C1 segment of cervical spinal cord (tissue), 14 donors: Measurements from ENCODE around the gene TMEM45B.
"Not testable (repeated sequence)": the region's sequence is repeated elsewhere in the genome, so short reads cannot be mapped to it uniquely, and the experiment has no call there.

ENCODE experiments used
- DNase-seq, 14 donors: peaks; one replicate each; lab custom pipeline; 2025; lab: John Stamatoyannopoulos, UW

The TMEM45B gene

GRCh38 chr11:129808241-129808640 lies 7.4 kb upstream of the TMEM45B start:
- DNase-seq, result not testable (repeated sequence)

DNA sequence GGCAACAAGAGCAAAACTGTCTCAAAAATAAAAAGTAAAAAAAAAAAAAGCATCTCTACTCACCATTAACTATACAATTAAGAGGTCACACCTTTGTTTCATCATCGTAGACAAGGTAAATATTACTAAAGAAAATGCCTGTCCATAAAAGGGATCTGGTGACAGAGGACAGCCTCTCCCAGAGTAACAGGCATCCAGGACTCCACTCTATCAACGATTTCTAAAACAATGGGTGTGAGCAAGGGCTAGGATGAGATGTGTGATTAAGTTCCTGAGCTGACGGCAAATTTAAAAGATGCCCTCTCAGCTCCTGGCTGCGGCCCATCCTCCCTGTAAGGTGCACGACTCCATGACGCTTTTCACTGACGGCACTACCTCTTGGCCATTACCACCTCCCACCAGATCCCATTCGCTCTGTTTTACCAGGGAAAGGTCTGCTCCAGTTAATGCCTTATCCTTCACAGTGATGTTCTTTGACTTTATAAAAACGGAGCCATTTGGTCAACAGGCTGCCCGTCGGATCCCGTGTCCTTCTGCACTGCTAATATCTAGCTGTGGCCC lies 2.3 kb upstream of the TMEM45B start:
- no peak for DNase-seq

DNA sequence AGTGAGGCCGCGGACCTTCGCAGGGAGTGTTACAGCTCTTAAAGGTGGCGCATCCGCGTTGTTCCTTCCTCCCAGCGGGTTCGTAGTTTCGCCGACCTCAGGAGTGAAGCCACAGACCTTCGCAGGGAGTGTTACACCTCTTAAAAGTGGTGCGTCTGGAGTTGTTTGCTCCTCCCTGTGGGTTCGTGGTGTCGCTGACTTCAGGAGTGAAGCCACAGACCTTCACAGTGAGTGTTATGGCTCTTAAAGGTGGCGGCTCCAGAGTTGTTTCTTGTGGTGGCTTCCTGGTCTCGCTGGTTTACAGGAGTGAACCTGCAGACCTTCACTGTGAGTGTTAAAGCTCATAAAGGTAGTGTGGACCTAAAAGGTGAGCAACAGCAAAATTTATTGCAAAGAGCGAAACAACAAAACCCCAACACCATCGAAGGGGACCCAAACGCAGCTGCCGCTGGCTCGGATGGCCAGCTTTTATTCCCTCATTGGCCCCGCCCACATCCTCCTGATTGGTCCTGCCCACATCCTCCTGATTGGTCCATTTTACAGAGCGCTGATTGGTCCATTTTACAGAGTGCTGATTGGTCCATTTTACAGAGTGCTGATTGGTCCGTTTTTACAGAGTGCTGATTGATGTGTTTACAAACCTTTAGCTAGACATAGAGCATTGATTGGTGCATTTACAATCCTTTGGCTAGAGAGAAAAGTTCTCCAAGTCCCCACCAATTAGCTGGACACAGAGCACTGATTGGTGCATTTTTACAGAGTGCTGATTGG lies 1.2 kb upstream of the TMEM45B start:
- DNase-seq, result no peak

DNA sequence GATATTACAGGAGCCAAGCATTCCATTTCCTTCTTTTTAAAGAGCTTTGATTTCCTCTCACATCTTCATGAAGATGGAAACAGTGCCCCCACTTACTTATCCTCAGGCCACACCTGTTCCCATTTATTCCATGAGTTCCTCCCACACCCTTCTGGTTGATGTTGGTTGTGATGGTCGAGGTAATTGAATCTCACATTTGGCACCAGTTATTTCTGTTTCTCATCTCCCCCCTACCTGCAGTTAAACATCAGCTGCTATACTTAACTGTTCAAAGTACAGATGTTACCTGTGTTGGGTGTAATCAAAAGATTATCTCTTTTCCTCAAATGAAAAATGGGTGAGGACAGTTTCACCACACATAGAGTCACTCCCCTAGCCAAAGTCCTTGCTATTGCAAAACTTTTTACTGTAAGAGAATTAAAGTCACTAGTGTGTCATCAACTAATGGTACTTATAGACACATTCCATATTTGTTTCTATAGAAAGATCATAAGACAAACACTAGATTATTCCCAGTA lies 1.9 kb downstream of the TMEM45B start:
- no peak for DNase-seq

DNA sequence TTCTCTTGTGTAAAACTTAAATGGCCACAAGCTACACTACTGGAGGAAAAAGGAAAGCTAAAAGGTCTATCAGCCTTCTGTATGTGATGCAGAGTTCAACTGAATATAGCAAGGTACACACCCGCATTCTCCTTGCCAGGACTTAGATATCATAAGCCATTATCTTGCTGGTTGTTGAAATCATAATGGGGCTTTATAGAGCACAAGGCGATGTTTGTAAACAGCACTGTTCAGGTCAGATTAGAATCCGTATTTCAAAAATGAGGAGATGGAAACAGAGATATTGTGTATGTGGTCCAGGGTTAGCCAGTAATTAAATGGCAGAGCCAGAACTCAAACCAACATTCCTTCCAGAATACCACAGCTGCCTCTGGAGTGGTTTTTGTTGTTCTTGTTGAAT lies 2.6 kb downstream of the TMEM45B start:
- DNase-seq, result not testable (repeated sequence)

GRCh38 chr11:129819237-129819636 lies 3.6 kb downstream of the TMEM45B start:
- no peak for DNase-seq

DNA sequence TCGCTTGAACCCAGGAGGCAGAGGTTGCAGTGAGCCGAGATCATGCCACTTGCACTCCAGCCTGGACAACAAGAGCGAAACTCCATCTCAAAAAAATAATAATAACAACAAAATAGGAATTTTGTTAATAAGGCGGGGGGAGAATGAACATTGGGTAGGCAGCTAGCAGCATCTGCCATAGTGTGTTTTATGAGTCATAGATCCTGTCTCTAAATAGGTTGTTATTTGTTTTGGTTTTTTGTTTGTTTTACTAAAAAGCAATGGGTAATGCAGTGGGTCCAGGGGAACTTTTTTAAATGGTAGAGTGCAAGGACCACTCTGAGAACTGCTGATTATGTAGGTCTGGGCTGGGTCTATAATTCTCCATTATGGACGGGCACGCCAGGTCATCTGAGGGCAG lies 4.6 kb downstream of the TMEM45B start:
- DNase-seq, result not testable (repeated sequence)

DNA sequence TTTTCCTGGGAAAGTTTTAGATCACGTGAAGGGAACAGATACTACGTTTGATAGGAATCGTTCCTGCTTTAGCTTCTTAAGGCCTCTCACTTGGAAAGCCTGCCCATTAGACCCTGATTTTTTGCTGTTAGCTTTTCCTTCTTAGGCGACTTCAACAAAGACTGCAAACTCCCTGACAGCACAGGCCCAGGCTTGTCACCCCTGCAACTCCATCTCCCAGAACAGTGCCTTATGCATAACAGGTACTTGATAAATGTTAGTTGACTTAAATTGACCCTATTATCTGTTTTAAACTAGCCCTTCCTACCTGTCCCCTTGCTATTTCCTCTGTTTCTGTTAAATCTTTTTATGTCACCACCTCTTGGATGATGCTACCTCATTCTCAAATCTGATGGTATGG lies 7.6 kb downstream of the TMEM45B start:
- not testable (repeated sequence) for DNase-seq

DNA sequence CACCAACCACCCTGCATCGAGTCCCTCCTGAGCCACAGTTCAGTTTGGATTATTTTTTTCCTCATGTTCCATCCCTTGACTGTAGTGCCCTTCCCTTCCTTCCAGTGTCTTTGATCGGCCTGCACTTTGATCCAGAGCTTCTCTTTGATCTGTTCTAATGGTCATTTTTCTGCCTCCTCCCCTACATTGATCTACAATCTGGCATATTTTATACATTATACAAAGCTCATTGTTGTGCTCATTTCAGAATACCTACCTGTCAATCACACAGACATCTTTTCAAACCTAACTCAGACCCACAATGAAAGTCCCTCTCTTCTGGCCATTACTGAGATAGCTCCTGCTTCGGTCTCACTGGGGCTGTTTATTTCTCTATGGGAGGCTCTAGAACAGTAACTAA lies 8.2 kb downstream of the TMEM45B start:
- DNase-seq, result not testable (repeated sequence)

DNA sequence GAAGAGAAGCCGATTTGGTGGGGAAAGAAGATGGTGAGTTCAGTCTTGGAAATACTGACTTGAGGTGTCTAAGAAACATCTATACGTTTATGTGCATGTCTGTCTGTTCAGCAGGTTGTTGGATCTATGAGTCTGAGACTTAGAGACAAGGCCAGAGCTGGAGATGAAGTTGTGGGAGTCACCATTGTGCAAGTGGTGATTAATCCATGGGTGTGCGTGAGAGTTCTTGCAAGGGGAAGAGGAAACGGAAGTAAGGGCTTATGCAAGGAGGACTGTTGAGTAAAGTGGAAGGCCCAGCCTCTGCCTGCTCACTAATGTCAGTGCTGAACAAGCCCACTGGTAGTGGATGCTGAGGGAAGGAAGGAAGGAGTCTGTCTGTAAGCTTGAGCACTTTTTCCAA lies 9.7 kb downstream of the TMEM45B start:
- no peak for DNase-seq

DNA sequence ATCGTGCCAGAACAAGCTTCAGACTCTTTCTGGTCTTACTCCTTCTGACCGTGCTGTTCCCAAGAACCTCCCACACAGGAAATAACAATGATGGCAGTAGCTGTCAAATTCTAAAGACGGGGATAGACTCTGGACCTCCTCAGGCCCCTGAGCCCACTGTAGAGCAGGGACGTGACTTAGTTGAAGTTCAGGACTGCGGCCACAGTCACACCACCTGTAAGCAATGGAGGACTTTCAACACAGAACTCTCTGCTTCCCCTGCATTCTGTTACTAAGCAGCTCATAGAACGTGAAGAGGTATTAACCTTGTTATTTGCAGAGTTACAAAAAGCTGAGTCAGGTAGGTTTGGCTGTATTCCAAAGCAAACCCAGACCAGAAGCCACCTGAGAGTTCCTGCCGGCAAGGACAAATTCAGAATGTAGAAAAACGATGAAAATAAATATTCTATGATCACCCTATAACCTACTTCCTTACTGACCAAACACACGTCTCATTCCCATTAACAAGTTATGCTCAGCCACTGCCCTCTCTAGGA lies 12.7 kb downstream of the TMEM45B start:
- DNase-seq, result no peak

DNA sequence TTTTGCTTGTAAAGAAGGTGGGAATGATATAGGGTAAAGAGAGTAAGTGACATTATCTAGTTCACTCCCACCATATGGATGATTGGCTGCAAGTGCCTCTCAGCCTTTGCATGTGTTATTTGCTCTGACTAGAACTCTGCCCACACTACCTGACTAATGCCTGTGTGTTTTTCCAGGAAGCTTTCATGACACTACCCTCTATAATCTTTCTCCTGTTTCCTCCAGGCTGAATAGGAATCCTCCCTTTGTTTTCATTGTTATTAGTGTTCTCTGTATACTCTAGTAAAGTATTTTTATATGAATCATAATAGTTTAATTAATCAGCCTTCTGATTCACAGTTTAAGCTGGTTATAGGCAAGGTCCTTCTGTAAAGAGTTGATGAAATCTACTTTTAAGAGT lies 13.8 kb downstream of the TMEM45B start:
- DNase-seq, result not testable (repeated sequence)

GRCh38 chr11:129831227-129831626 lies 15.6 kb downstream of the TMEM45B start:
- not testable (repeated sequence) for DNase-seq

DNA sequence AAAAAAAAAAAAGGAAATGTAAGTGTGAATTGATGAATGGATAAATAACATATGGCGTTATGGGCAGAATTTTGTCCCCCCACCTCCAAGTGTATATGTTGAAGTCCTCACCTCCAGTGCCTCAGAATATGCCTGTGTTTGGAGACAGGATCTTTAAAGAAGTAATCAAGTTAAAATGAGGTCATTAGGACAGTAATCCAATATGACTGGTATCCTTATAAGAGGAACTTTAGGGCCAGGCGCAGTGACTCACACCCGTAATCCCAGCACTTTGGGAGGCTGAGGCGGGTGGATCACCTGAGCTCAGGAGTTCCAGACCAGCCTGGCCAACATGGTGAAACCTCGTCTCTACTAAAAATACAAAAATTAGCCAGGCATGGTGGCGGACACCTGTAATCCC lies 17.6 kb downstream of the TMEM45B start:
- DNase-seq, result not testable (repeated sequence)

DNA sequence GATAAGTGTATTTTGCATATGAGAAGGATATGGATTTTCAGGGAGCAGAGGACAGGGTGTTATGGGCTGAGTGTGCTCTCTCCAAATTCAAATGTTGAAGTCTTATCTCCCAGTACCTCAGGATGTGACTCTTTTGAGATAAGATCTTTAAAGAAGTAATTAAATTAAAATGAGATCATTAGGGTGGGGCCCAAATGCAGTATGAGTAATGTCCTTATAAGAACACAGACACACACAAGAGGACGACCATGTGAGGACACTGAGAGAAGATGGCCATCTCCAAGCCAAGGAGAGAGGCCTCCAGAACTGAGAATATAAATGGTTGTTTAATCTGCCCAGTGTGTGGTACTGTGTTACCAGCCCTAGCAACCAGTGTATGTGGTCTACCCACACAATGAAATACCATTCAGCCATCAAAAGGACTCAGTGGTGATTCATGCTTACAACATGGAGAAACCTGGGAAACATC lies 20.8 kb downstream of the TMEM45B start:
- not testable (repeated sequence) for DNase-seq

GRCh38 chr11:129836979-129837378 lies 21.3 kb downstream of the TMEM45B start:
- no peak for DNase-seq

DNA sequence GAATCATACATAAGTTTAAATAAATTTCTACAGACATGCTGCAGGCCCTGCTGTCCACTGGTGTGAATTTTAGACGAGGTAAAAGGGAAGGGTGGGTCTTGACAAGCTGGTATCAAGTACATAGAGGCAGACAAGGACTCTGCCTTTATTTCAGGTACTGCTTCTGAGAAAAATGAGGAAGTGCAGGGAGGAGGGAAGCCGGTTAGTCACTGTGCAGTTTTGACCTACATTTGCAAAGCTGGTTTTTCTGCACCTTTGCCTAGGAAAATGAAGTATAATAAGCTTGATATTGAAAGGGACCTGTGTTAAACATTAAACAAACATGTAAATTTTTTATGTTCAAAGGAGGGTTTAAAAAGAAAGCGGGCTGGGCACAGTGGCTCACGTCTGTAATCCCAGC lies 24.6 kb downstream of the TMEM45B start:
- no peak for DNase-seq

- DNase-seq, result no peak
These were observed 26.5 kb downstream of the TMEM45B start for GRCh38 chr11:129842138-129842537.

- no peak for DNase-seq
These were observed 31.1 kb downstream of the TMEM45B start for GRCh38 chr11:129846508-129847335.

- DNase-seq, result not testable (repeated sequence)
These were observed 31.7 kb downstream of the TMEM45B start for GRCh38 chr11:129847361-129847760.

GRCh38 chr11:129849447-129850130 lies 33.9 kb downstream of the TMEM45B start:
- DNase-seq, result no peak
